KOPT-K1 (cell line): Measurements from ENCODE around the gene MMEL1.

Source experiments
- H3K27ac ChIP-seq: fragments of 200-600 bp; sonication (generic); 2 replicates; pipeline ENCODE4 v1.5.1; 2016; ENCODE audit warnings: antibody characterized with exemption, mild to moderate bottlenecking, low read depth, low read length; ENCODE audit not compliant: poor library complexity, severe bottlenecking
- H3K36me3 ChIP-seq: fragments of 200-600 bp; sonication (generic); 2 replicates; pipeline ENCODE4 v1.5.1; 2017; ENCODE audit warnings: antibody characterized with exemption, mild to moderate bottlenecking, low read length, moderate library complexity; ENCODE audit not compliant: insufficient read depth
- H3K9me3 ChIP-seq: fragments of 200-600 bp; sonication (generic); 2 replicates; pipeline ENCODE4 v1.5.1; 2017; ENCODE audit warnings: antibody characterized with exemption, low read length, mild to moderate bottlenecking; ENCODE audit not compliant: insufficient read depth, poor library complexity, severe bottlenecking

MMEL1 gene

DNA sequence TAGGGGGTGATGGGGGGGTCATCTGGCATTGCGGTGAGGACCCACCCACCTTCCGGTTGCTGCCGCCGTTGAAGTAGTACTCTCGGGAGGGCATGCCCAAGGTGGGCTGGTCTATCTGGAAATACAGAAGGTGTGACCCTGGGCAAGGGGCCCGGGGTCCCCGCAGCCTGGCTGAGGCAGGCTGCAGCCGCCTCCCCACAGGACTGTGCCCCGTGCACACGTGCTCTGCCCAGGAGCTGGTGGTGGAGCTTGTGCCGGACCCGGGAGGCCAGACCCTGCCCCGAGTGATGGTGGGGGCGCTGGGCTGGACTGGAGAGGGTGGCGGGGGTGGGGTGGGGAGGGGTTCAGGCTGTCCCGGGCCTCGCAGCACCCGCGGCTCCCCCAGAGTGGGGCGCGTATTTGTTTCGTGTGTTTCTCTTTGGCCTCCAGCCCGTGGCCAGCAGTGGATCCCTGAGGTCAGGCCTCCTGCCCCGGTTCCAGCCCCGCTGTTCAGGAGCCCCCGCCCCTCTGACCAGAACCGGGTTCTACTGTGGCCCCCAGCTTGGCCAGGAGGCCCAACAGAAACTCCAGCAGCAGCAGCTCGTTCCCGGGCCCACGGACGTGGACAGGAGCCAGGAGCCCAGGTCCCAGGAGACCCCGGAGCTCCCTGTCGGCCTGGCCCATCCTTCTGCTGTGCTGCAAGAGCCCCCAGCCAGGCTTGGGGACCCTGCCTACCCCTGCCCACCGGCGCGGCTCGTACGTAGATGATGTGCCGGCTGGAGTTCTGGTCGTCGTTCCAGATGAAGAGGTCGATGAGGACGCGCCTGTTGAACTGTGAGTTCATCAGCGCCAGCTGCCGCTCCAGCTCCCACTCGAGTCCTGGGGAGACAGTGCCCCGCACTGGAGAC lies 27.1 kb downstream of the MMEL1 start:
- Histone ChIP-seq H3K27ac (no peak overlapping the region), H3K9me3 (no peaks in the 10 kb centered on the region), H3K36me3 (no peaks in the 10 kb centered on the region)

DNA sequence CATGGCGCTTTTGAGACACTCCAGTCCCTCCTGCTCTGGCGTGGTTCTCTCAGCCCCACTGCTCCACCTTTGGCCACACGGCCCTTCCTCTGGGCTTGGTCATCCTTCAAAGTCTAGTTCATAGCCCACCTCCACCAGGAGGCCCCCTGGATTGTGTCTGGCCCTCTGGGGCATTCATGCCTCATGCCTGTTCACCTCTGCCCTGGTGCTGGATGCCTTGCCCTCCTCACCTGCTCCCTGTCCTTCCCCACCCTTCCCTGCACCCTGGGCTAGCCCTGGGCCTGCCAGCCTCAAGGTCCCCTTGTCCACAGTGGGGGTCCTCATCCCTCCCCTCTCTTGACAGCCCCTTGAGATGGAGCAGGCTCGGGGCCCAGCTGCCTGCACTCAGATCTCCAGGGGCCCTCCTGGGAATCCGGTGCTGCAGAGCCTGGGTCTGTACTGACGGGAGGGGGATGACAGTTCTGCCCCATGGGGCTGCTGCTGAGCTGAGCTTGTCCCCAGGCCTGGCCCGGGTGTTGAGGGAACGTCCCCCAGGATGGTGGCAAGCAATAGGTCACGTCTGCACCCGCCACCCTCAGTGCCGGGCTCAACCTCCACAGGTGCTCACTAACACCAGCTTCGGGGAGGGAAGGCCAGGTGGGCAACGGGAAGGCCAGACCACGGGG lies 27.8 kb downstream of the MMEL1 start:
- Histone ChIP-seq H3K9me3 (no peaks in the 10 kb centered on the region), H3K36me3 (no peaks in the 10 kb centered on the region), H3K27ac (no peak overlapping the region)

DNA sequence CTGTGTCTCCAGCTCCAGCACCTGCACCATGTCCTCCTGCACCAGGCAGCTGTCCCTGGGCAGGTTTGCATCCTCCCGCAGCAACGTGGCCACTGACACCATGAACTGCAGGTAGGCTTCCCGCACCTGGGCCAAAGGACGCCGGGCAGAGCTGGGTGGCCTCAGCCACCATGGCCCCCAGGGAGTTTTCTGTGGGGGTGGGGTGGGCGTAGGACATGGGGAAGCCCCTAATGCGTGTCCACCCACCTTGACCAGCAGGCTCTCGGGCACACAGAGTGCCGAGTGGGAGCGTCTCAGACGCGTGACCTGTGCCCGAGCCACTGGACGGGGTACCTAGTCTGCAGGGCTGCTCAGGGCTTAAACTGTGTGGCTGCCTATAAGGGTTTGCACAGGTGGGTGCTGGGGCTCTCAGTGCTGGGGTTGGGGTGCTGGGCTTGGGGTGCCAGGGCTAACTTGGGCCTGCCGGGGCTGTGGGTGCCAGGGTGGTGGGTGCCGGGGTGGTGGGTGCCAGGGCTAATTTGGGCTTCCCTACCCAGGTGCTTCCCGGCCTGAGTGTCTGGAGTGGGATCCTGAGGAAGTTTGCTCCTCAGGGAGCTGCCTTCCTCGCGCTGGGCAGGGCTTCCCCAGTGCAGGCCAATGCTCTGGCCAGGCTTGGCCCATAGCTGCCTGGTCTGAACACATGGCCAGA lies 28.5 kb downstream of the MMEL1 start:
- Histone ChIP-seq H3K9me3 (no peaks in the 10 kb centered on the region), H3K36me3 (no peaks in the 10 kb centered on the region), H3K27ac (no peak overlapping the region)

DNA sequence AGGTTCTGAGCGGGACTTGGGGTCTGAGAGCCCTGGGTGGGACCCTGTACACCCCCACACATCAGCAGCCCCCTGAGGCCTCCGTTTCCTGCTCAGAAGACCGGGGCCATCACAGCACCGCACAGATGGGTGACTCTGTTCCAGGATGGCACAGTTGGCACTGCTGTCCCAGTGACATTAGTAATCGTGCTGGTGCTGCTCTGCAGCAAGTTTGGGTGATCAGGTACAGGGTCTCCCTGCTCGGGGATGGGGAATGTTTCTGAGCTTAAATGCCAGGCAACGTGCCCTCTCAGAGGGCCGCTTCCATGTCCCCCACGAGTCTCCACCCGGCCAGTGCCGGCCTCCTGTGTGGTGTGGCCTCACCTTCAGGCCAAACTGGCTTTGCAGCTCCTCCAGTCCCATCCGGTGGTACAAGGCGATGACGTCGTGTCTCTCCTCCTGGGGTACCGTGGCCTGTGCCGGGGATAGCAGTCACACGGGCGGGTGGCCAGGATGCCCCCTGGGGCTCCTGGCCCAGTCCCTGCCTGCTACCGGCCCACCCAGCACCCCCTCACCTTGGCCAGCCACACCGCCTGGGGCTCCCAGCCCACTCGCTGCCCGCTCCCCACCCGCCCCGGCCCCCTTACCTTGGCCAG lies 29.2 kb downstream of the MMEL1 start:
- peaks cover 4% of the 10 kb centered on the region for H3K9me3 ChIP-seq
- H3K27ac ChIP-seq = no peak overlapping the region
- H3K36me3 ChIP-seq = no peaks in the 10 kb centered on the region

DNA sequence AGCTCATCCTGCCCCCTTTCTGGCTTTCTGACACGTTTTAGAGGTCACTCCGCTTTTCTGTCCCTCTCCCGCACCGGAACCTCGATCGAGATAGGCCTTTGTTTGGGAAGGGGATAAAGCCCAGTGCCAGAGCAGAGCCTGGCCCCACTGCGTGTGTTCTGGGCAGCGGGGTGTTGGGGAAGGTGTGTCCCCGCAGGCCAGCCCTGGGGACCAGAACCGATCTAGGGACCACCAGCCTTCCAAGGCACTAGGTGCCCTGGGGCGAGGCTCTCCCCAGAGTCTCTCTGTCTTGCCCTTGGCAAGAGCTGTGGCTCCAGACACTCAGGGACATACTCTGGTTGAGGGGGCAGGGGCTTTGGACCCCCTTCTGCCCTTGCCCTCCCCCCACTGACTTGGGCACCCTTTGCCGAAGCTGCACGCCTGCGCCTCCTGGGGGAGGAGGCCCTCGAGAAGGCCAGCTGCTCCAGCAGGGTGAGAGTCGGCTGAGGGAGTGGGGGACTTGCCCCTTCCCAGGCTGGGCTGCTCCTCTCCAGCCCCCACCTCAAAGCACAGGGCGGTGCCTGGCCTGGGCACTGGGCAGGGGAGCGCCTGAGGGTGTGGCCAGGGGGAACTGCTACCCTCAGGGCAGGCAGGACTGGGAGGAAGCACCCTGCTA lies 29.8 kb downstream of the MMEL1 start:
- peaks cover 10% of the 10 kb centered on the region for H3K9me3 ChIP-seq
- H3K27ac ChIP-seq = no peak overlapping the region
- H3K36me3 ChIP-seq = no peaks in the 10 kb centered on the region

DNA sequence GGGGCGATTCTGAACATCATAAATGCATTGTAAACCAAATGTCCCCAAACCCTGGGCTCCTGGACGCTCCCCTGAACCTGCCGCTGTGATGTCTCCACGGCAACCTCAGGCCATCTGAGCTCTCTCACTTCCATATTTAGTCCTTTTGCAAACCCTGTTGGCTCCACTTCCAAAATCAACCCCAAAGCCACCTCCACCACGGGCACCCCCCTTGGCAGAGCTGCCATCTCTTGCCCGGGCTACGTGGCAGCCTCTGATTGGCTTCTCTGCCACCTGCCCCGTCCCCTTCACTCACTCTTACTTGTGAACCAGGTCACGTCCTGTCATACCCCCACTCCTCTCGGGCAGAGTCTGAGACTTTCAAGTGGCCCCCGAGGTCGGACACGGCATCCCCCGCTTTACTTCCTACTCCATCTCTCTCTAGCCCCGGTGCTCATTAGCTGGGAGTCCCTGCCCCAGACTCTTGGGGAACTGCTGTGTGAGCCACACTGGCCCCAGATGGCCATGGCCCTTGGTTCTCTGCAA lies 30.4 kb downstream of the MMEL1 start:
- Histone ChIP-seq H3K36me3 (no peaks in the 10 kb centered on the region), H3K9me3 (peaks cover 13% of the 10 kb centered on the region), H3K27ac (no peak overlapping the region)

DNA sequence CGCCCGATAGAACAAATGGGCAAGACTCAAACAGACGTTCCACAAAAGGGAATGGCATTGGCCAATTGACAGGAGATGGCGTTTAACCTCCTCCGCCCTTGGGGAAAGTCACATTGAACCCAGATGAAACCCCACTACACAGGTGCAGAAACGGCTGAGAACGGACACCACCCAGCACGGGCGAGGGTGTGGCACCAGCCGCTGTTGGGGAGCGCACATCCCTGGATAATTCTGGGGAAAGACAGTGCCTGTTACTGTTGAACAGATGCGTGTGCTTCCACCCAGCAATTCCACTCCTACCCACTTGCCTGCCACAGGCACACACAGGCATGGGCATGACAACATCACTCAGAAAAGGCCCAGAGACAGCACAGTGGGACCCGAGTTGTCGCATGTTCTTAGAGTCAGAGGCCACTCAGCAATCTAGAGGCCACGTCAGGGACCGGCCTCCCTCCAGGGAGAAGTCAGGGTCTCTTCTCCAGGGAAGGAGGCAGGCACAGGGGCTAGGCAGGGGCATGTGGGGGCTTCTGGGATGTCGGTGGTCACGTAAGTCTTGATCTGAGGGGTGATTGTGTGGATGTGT lies 31.0 kb downstream of the MMEL1 start:
- Histone ChIP-seq H3K9me3 (peaks cover 13% of the 10 kb centered on the region), H3K27ac (no peak overlapping the region), H3K36me3 (no peaks in the 10 kb centered on the region)

DNA sequence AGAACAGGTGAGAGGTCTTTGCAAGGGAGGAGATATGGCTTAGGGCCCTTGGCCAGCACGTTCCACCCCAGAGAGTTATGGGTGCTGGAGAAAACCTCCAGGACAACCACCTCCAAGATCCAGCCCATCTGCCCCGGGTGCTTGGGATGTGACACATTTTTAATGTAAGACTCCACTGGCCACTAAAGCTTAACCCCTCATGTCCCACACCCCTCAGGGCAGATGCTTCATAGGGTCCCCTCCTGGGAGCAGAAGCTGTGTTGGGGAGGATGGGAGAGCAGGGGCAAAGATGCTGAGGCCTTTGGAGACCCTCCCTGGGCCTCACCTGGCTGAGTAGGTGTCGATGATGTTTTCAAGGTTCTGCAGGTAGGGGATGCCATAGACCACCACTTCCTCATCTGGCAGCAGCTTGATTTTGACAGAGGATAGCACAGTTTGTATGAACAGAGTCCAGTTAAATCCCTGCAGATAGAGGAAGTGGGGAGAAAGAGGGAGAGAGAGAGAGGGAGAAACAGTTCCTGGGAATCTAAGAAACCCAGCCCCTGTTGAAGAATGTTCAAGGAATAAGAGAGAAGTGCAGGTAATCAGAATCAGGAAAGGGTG lies 34.4 kb downstream of the MMEL1 start:
- Histone ChIP-seq H3K27ac (no peak overlapping the region), H3K36me3 (no peaks in the 10 kb centered on the region), H3K9me3 (peaks cover 13% of the 10 kb centered on the region)

DNA sequence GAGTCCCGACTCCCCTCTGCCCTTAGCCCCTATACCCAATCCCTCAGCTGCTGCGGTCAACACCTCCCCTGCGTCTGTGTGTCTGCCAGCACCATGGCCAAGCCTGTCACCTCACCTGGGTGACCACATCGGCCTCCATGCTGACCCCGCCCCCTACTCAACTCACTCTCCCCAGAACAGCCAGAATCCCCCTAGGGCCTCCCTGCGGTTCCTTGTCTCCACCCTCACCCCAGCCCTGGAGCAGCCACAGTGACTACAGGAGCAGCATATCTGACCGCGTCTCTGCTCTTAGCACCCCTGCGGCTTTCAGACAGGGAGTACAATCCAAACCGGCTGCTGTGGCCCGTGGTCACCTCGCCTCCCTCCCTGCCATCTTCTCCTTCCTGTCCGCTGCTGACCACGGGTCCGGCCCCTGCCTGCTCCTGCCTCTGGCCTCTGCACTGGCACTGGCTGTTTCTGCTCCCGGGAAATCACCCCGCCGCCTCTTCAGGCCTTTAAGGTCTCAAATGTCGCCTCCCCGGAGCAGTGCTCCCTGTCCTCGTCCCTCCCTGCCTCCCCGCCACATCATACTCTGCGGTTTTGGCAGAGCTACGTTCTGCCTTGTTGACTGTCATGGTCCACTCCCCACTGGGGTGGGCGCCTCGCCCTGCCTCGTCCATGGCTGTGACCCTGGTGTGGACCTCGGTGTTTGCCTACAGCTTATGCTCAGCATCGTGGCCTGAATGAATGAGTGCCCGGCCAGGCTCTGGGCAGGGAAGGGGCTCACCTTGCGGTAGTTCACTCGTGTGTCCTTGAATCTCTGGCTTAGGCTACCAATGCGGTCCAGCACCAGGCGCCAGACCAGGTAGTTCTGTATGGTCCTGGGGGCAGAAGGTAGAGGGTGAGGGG lies 35.1 kb downstream of the MMEL1 start:
- Histone ChIP-seq H3K9me3 (peaks cover 13% of the 10 kb centered on the region), H3K27ac (no peak overlapping the region), H3K36me3 (no peaks in the 10 kb centered on the region)

DNA sequence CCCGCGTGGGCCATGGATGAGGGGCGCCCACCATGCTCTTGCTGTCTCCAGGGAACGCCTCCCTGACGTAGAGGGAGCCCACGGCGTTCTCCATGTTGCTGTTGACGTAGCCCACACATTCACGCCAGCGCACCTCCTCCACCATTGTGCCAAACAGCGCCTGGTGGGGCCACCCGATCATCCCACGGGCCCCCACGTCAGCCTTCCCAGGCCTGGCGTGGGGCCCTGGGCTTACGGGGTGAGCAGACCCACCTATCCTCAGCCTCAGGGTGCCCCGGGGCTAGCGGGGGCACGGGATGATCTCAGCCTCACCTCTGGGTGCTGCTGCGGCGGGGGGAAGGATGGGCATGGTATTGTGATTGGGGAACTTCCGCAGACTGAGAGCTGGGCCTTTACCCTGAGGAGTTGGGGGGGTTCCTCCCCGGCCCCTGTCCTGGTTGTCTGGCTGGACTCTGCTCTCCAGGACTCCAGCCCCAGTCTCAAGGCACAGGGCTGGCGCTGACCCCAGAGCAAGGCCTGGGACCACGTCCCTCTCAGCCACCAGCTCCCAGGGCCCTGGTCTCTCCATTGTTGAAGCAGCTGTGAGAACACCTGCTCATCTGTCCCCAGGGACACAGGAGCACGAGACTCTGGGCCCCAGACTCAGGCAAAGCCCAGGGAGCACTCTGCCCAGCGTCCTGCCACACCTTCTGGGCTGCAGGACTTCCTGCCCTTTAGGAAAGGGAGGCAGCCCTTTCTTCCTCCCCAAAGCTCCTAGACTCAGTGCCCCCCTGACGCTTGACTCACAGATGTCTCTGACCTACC lies 36.1 kb downstream of the MMEL1 start:
- H3K9me3 ChIP-seq = peaks cover 13% of the 10 kb centered on the region

DNA sequence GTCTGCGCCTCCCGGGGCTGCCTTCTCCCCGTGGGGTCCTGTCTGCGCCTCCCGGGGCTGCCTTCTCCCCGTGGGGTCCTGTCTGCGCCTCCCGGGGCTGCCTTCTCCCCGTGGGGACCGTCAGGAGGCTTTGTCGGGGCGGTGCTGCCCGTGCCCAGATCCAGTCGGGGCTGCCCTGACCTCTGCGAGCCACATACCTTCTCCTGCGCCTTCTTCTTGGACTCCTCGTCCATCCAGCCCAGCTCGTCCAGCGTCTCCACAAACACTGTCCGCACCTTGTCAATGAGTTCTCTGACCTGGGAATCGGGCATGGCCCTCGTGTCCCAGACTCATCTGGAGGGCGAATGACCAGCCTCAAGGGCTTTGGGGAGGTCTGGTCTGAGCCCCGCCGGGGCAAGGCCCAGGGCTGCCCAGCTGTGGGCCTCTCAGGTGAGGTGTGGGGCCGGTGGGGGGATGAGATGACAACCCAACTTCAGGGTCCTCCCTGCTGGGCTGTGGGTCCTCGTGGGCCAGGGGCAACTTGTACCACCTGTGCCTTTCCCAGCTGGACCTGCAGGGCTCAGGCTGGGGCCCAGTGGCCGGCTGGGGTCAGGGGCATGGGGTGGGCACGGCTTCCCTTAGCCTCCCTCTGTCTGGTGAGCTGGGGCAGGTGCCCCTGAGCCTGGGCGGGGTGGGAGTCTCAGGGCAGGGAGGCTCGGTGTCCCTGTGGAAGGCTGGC lies 36.8 kb downstream of the MMEL1 start:
- H3K9me3 ChIP-seq = peaks cover 13% of the 10 kb centered on the region
- H3K27ac ChIP-seq = no peak overlapping the region
- H3K36me3 ChIP-seq = no peaks in the 10 kb centered on the region

More for the DNA sequence above, 36.1 kb downstream of the MMEL1 start:
- no peak overlapping the region for H3K27ac ChIP-seq
- H3K36me3 ChIP-seq = no peaks in the 10 kb centered on the region

DNA sequence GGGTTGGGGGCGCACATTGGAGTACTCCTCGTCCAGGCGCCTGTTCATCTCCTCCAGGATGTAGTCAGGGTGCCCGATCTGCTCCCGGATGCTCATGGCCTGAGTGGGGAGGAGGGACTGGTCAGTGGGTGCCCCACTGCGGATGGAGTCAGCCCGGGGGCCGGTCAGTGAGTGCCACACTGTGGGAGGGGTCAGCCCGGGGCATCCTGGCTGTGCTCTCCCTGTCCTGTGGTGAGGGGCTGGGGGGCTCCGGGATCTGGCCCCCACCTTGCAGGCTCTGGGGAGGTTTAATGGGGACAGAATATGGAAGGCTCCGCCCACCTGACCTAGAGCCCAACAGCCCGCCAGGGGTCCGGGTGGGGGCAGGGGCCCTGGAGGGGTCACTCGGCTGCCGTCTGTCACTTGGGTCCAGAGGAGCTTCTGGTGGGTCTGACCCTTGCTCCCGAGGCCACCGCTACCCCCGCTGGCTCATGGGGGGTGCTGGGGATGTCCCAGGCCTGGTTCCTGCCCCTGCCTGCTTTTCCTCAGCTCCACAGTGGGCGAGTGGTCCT lies 37.5 kb downstream of the MMEL1 start:
- Histone ChIP-seq H3K36me3 (no peaks in the 10 kb centered on the region), H3K27ac (no peak overlapping the region), H3K9me3 (peaks cover 13% of the 10 kb centered on the region)
